ENCODE data around the gene CFAP65.

Gene CFAP65

GRCh38 chr2:219032051-219032745 is 9.1 kb downstream of the CFAP65 start:
- DNase-seq (ENCODE audit: low read depth in 2 of 2): no peak

GRCh38 chr2:219031005-219031738 is 10.1 kb downstream of the CFAP65 start:
- DNase-seq (ENCODE audit: low read depth in 2 of 2): no peak

- DNase-seq (ENCODE audit: low read depth in 2 of 2): no peak
Measured at GRCh38 chr2:219030177-219030940, 11.0 kb downstream of the CFAP65 start.

- DNase-seq (ENCODE audit: low read depth in 2 of 2): peak; percentile 46 to 65
Measured at GRCh38 chr2:219029829-219030165, 11.5 kb downstream of the CFAP65 start.

GRCh38 chr2:219028996-219029828 is 12.1 kb downstream of the CFAP65 start:
- DNase-seq (ENCODE audit: low read depth in 2 of 2): no peak

- DNase-seq (ENCODE audit: low read depth in 2 of 2): no peak
Measured at GRCh38 chr2:219028141-219028540, 13.2 kb downstream of the CFAP65 start.

- DNase-seq (ENCODE audit: low read depth in 2 of 2): no peak
Measured at GRCh38 chr2:219027511-219028055, 13.7 kb downstream of the CFAP65 start.

GRCh38 chr2:219026946-219027345 is 14.4 kb downstream of the CFAP65 start:
- no peak for DNase-seq (ENCODE audit: low read depth in 2 of 2)

- DNase-seq (ENCODE audit: low read depth in 2 of 2): no peak
Measured at GRCh38 chr2:219025637-219026585, 15.4 kb downstream of the CFAP65 start.

GRCh38 chr2:219024059-219024458 is 17.3 kb downstream of the CFAP65 start:
- no peak for DNase-seq (ENCODE audit: low read depth in 2 of 2)

GRCh38 chr2:219023045-219023605 is 18.2 kb downstream of the CFAP65 start:
- no peak for DNase-seq (ENCODE audit: low read depth in 2 of 2)

- DNase-seq (ENCODE audit: low read depth in 2 of 2): no peak
Measured at GRCh38 chr2:219022616-219023015, 18.7 kb downstream of the CFAP65 start.

- no peak for DNase-seq (ENCODE audit: low read depth in 2 of 2)
Measured at GRCh38 chr2:219022041-219022440, 19.3 kb downstream of the CFAP65 start.

- DNase-seq (ENCODE audit: low read depth in 2 of 2): no peak
Measured at GRCh38 chr2:219021591-219021990, 19.7 kb downstream of the CFAP65 start.

- DNase-seq (ENCODE audit: low read depth in 2 of 2): no peak
Measured at GRCh38 chr2:219020604-219021365, 20.5 kb downstream of the CFAP65 start.

GRCh38 chr2:219019436-219019835 is 21.9 kb downstream of the CFAP65 start:
- no peak for DNase-seq (ENCODE audit: low read depth in 2 of 2)

GRCh38 chr2:219018726-219019125 is 22.6 kb downstream of the CFAP65 start:
- no peak for DNase-seq (ENCODE audit: low read depth in 2 of 2)

- DNase-seq (ENCODE audit: low read depth in 2 of 2): no peak
Measured at GRCh38 chr2:219018286-219018685, 23.0 kb downstream of the CFAP65 start.

- DNase-seq (ENCODE audit: low read depth in 2 of 2): no peak
Measured at GRCh38 chr2:219017201-219017931, 23.9 kb downstream of the CFAP65 start.

Data from stimulated activated CD8-positive, alpha-beta memory T cell treated with anti-CD3 and anti-CD28 coated beads, Interleukin-7, amount 100 ng/mL, for 1 hour (primary cell).